8988T (cell line): ENCODE results near the gene ERF.

Experiments used
- DNase-seq: peaks from one replicate; pipeline ENCODE4 v3.0.0; 2011

ERF gene

GRCh38 chr19:42254850-42255765 lies at the start of gene ERF:
ERF (minus strand) TSS chr19:42255128; CDS start chr19:42254999, 129 bp downstream.
- peak; percentile 86 for DNase-seq

GRCh38 chr19:42303876-42304275 lies 48.9 kb upstream of the ERF start:
- DNase-seq, result no peak

- no peak for DNase-seq
Measured at GRCh38 chr19:42303101-42303464, 48.2 kb upstream of the ERF start.

GRCh38 chr19:42301646-42302203 lies 46.8 kb upstream of the ERF start, which contains the start of gene PRR19:
PRR19 (plus strand) TSS chr19:42302132; CDS start chr19:42309585, 7,453 bp downstream.
- no peak for DNase-seq

- no peak for DNase-seq
Measured at GRCh38 chr19:42297039-42297438, 42.1 kb upstream of the ERF start.

GRCh38 chr19:42295831-42296525 lies 41.0 kb upstream of the ERF start:
- no peak for DNase-seq

GRCh38 chr19:42295342-42295741 lies 40.4 kb upstream of the ERF start:
- DNase-seq, result no peak

GRCh38 chr19:42294471-42295137 lies 39.7 kb upstream of the ERF start:
- DNase-seq, result no peak

- no peak for DNase-seq
Measured at GRCh38 chr19:42293948-42294347, 39.0 kb upstream of the ERF start.

- DNase-seq, result no peak
Measured at GRCh38 chr19:42293540-42293939, 38.6 kb upstream of the ERF start.

- no peak for DNase-seq
Measured at GRCh38 chr19:42292963-42293362, 38.0 kb upstream of the ERF start.

- no peak for DNase-seq
Measured at GRCh38 chr19:42292042-42292960, 37.4 kb upstream of the ERF start.

- no peak for DNase-seq
Measured at GRCh38 chr19:42291435-42291810, 36.5 kb upstream of the ERF start.

GRCh38 chr19:42290523-42291434 lies 35.9 kb upstream of the ERF start:
- DNase-seq, result peak; percentile 81

- DNase-seq, result no peak
Measured at GRCh38 chr19:42290136-42290522, 35.2 kb upstream of the ERF start.

GRCh38 chr19:42289556-42290041 lies 34.7 kb upstream of the ERF start:
- DNase-seq, result no peak

GRCh38 chr19:42288881-42289555 lies 34.1 kb upstream of the ERF start:
- DNase-seq, result no peak

- DNase-seq, result no peak
Measured at GRCh38 chr19:42288387-42288786, 33.5 kb upstream of the ERF start.

GRCh38 chr19:42287827-42288107 lies 32.8 kb upstream of the ERF start:
- no peak for DNase-seq

- DNase-seq, result no peak
Measured at GRCh38 chr19:42287017-42287826, 32.3 kb upstream of the ERF start.
